HG03571 (cell line): ENCODE measurements around the gene KRT82.

Experiments
- ATAC-seq: cut with Tn5 transposase; IDR thresholded peaks from one replicate; pipeline ENCODE4 v1.9.1; 2021; ENCODE audit not compliant: unreplicated experiment

KRT82 gene

DNA sequence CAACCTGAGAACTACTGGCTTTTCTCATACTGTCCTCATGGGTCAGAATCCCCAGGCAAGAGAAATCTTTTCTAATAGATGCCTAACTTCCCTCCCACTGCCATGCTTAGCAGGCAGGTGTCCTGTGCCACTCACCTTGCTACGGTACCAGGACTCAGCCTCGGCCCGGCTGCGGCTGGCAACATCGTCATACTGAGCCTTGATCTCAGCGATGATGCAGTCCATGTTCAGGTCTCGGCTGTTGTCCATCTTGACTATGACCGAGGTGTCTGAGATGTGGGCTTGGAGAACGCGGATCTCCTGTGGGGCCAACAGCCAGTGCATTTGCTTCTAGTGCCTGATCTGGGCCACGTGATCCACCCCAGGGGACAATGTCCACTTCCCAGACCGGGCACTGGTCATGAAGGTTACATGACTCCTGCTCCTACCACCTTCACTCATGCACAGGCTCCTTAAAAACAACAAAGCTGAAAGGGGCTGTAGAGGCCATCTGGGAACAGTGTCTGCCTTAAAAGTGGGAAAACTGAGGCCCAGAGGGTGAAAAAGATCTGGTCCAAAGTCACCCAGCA lies 42.9 kb downstream of the KRT82 start:
- no peak for ATAC-seq

DNA sequence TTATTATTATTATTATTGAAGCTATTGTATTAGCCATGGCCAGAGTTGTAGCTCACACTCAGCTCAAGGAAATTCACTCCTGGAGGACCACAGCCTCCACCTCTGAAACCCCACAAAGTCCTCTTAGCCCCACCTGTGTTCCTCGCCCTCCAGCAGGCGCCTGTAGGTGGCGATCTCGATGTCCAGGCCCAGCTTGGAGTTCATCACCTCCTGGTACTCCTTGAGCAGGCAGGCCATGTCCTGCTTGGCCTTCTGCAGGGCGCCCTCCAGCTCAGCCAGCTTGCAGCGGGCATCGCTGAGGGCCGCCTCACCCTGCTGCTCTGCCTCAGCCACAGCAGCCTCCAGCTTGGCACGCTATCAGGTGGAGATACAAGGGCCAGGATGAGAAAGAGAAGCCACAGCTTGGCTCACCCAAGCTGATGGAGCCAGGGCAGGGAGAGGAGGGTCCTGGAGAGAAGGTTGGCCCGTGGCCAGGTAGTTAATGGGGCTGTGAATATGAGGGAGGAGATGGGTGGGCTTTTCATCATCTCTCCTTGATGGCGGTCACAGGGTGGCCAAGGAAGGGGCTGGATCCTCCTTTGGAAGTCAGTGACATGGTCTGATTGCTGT lies 43.9 kb downstream of the KRT82 start:
- no peak for ATAC-seq

DNA sequence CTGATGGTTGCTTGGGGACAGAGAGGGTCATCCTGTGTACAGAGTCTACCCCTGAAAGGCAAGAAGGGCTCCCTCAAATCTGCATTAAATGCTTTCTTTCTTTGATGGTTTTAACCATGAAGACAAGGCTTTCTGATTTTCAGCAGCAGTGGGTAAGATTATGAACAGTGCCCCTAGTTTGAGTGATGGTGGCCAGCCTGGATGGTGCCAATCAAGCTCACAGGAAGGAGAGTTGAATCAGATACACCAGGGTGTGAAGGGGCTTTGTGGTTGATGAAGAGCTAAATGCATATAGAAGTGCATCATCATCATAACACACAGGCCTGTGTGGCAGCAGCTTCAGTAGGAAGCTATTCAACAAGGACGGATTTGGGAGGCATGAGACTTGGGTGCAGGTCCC lies 44.6 kb downstream of the KRT82 start:
- ATAC-seq: no peak

DNA sequence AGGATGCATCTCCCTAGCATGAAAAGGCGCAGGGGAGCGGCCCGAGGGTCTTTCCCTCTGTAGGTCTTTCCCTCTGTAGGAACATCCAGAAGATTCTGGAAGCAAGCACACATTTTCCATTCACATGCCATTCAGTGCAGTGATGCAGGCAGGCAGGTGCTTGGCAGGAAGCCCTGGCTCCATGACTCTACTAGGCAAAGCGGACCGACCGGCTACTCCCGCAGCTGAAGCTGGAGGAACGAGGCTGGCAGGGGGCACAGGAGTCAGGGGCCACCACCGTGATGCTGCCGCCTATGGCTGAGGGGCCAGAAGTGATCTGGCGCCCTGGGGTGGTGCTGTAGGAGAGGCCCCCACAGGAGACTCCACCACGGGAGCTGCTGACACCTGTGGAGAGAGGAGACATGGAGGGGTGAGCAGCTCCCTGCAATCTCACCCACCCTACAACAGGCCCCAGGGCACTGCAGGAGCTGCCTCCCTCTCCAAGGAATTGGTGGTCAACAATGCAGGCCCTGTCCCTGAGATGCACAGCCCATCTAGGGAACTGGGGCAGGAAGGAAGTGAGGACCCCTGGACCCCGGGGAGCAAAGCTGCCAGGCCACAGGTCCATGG lies 45.4 kb downstream of the KRT82 start:
- ATAC-seq: no peak

DNA sequence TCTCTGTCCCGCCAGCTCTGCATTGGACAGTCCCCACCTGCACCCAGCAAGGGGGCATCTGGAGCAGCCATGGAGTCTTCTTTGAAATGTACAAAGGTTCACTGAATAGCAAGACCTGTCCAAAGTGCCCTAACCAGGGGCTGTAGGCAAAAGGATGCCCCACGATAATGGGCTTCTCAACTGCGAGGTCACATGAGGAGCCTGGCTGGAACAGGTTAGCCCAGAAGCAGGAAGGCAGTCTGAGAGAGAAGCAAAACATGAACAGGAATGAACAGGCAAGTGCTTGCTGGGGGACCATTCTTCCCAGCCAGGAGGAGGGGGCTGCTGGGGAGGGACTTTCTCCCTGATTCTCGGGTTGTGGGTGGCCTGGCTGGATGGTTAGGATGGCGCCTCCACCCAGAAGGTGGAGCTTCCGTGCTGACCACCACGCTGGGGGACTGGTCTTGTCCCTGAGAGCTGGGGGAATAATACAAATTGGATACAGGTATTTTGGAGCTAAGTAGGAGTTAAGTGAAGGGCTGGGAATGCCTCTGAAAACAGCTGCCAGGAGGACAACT lies 46.0 kb downstream of the KRT82 start:
- ATAC-seq: no peak

DNA sequence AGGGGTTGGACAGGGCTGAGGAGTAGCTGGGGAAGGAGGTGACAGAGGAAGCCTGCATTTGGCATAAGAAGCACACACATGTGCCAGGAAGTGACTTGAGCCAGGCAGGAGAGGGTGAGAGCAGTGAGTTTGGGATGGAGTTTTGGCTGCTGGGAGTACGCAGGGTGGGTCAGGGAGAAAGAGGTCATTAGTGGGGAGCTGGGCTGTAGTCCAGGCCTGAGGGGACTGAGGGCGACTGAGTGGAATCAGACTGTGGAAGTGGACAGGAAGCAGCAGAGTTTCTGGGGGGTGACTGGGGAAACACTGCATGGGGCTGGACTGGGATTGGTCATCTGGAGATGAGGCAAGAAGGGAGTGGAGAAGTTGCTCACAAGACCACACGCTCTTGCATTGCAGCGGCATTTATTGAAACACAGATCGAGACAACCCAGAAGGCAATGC lies 46.5 kb downstream of the KRT82 start:
- no peak for ATAC-seq

DNA sequence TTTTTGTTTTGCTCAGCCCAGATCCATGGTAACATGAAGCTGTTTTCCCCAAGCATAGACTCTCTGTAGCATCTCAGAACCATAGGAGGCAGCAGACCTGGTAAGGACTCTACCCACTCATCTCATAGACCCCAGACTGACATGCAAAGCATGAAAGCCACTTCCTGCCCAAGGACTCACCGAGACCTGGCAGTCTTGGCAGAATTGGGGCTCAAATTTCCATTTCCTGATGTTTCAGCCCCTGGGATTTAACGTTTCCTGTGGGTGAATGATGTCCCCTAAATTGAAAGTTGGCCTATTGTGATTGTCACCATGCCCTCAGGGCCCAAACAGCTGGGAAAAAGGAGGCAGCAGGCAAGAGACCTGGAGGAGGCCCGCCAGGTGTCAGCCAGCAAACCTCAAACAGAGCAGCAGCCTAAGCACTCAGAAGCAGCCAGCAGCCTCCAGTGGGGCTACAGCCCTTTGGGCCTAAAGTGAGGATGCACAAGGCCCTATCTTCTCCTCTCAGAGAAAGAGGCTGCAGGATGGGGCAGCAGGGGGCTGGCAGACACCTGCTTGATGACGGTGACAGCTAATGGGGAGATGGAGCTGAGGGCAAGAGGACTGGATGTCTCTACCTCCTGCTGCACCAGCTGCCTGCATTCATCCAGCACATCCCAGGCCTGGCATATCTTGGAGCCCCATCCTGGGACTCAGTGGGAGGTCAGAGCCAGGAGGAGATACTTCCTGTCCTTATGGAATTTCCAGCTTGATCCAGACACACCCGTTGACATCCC lies 47.4 kb downstream of the KRT82 start:
- peak; percentile 90 for ATAC-seq

DNA sequence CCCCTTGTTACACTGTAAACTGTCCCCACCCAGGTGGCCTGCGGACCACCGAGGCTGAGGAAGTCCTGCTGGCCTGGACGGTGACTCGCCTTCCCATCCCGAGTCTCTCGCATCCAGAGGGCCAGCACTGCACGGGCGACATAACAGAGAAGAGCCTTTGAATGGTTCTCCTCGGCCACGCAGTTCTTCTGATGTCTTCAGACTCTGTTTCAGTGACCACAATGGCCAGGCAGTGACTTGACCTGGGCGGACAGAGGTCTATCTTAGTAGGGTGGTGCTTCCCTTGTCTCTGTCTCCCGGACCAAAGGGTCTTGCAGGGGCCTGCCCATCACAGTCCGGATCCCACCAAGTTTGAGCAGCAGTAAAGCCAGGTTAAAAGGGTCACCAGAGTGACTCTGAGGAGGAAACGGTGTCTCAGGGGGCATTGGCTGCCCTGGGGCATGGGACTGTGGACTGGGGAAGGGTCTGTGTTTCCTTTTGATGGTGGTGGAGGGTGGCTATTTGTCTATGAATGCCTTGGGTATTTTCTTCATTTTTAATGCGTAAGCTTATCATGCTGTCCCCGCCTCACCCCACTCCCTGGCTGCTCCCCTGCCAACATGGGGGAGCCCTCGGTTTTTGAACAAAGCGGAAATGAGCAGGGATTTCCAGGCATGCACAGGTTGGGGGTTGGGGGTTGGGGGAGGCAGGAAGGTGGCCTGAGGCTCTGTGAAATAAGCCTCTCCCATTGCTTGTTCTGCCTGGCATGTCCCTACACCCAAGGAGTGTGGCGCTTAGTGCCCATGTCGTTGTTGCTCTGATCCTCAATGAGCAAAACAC lies 49.2 kb downstream of the KRT82 start:
- ATAC-seq: no peak

DNA sequence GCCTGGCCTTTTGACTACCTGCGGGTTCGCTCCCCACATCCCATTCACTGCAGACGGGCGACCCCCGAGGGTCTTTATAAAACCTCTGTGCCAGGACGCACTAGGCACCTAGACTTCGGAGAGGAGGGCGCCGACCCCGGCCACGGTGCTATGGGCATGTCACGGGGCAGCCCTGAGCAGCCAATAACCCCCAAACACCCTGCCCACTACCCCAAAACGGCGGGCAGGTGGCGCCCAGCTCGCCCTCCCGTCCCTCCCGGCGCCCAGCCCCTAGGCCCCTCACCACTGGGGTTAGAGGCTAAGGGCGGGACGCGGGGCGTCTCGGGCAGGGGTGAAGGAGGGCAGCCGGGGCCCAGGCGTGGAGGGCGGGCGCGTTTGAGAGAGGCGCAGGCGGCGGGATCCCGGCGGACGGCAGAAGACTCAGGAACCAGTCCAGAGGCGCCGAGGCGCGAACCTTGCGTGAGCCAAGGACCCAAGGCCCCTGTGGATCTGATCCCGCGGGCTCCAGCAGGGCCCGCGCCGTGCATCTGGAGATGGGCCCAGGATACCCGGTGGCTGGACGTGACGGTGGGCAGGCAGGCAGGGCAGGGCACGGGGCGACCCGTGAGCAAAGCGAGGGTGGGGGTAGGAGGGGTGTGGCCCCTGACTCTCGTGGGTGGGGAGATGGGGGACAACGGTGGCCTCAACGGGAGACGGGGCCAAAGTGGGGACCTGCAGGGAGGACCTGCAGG lies 49.9 kb downstream of the KRT82 start:
- ATAC-seq: no peak

DNA sequence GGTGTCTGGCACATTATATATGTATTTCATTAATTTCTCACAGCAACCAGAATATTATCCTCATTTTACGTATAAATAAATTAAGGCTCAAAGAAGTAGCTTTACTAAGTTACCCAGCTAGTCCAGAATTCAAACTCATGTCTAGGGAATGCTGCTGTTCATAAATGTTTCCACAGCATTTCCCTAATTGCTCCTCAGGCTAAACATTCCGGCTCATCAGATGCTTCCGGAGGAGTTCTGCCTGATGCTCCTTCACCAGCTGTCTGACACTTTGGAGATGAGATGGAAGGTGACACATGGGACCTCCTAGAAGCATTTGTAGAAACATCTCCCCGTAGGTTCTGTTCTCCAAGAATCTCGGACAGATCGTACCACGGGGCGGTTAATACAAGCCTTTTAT lies 51.0 kb downstream of the KRT82 start:
- no peak for ATAC-seq

DNA sequence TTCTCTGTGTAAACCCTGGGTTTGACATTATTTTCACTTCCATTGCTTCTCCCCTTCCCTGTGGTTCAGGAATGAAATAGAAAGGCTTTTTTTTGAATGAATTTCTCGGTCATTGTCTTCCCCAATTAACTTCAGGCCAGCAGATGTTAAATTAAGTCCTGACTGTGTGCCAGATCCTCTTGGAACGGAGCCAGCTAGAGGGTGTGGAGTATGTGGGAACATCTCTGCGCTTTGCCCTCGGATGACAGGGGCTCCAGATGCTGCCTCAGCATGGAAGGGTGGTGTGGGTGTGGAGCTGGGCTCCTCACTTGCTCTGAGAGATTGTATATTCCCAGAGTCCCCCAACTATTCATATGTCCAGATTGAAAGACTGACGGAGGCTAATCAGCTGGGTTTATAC lies 51.9 kb downstream of the KRT82 start:
- ATAC-seq: no peak

DNA sequence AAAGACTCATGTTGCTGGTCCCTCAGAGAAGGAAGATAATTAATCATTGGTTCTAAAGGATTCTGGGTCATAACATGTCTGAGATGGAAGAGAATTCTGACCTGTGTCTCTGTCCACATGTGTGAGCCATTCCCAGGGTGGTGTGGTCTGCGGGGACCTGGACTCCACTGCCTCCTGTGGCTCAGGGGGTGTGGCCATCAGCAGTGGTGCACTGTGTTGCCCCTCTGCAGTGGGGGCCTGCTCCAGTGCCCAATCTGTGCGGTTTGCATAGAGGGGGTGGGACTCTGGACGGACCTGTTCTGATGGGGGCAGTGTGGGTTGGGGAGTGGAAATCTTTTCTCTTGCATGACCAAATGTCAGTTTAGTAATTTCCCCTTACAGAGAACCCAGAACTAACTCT lies 52.4 kb downstream of the KRT82 start:
- ATAC-seq: no peak

DNA sequence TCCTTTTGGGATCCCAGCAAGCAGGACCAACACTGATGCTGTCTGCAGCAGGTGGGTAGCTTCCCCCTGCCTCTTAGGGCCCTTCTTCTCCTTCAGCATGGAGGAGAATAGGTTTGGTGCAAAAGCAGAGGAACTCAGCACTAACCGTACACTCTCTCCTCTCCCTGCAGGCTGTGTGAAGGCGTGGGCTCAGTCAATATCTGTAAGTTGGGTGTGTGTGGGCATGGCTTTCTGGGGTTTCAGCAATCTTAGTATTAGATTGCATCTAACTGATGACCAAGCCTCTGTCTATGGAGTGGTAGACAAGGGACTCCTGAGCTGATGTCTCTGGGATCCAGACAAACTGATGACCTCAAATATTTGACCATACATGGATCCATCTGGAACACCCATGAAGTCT lies 53.2 kb downstream of the KRT82 start:
- no peak for ATAC-seq

DNA sequence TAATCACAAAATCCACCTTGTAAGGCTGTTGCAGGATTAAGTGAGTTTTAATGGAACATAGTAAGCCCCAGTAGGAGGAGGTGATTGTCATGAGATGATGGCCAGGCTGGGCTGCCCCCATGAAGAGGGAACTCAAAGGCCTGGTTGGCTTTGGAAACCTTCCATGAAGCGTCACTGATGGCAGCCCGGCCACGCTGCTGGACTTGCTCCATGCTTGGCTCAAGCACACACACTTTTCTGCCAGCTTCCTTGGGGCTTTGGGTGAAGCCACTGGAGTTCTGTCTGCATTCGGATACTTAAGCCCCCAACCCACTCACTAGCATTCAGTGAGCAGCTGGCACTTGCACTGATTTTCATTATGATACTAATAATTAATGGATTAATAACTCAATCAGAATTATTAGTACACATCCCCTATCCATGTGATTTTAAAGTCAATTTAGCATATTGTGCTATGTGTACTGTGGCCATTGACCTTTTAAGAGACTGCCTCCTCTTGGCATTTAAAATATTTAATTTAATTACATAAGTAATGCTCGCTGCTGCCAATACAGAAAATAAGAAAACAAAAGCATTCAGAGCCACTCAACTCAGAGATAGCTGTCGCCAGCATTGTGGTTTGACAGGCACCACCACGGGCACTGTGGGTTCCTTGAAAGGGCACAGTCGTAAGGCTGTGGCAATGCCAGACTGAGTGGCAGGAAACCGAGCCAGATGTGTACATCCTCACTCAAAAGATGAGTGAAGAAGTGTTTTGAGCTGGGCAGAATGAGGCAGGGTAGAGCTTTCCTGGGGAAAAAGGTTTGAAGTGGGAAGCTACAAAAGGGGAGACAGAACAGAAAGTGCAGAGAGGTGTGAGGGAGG lies 54.7 kb downstream of the KRT82 start:
- ATAC-seq: no peak

DNA sequence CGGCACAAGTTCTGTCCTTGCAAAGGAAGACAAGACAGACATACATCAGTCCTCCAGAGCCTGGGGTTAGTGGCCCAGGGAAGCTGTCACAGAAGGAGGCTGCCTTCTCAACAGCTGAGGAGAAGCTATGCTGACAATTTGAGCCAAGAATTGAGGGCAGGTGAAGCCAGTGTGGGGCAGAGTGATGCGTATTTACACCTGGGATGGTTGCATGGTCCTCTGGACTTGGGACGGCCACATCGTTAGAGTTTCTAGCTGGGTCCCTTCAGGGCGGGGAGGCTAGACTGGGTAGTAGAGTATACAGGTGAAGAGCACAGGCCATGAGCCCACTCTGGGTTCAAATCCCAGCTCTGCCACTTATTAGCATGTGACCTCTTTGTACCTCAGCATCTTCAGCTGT lies 55.3 kb downstream of the KRT82 start:
- ATAC-seq: no peak

DNA sequence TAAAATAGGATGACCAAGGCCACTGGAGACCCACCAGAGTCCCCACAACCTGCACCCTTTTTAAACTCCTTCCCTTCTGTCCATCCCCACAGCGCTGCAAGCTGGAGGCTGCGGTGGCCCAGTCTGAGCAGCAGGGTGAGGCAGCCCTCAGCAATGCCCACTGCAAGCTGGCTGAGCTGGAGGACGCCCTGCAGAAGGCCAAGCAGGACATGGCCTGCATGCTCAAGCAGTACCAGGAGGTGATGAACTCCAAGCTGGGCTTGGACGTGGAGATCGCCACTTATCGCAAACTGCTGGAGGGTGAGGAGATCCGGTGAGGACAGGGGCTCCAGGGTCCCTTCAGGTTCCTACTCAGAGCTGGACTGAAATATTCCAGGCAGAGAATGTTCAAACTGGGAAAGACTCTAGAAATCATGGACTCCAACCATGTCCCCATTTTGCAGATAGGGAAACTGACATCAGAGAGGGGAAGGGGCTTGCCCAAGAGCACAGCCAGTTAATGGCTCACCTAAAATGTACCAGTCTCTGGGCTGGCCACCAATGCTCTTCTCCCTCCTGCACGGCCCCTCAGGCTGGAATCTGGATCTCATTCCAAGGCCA lies 56.0 kb downstream of the KRT82 start:
- no peak for ATAC-seq

DNA sequence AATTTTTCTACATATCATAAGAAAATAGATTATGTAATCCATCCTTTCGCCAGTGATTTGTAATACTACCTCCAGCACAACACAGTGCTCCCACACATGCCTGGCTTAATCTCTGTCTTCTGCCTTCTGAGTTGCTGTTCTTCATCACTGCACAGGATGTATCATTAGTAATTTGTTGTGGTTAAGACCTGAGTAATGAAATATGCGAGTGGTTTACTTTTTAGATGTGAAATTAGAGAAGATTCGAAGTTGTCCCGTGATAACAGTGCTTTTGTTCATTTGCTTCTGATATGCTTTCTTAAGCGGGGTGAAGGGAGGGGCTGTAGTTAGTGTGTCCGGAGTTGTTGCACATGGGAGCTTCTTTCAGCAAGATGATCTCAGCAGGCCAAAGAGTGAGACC lies 56.9 kb downstream of the KRT82 start:
- no peak for ATAC-seq

DNA sequence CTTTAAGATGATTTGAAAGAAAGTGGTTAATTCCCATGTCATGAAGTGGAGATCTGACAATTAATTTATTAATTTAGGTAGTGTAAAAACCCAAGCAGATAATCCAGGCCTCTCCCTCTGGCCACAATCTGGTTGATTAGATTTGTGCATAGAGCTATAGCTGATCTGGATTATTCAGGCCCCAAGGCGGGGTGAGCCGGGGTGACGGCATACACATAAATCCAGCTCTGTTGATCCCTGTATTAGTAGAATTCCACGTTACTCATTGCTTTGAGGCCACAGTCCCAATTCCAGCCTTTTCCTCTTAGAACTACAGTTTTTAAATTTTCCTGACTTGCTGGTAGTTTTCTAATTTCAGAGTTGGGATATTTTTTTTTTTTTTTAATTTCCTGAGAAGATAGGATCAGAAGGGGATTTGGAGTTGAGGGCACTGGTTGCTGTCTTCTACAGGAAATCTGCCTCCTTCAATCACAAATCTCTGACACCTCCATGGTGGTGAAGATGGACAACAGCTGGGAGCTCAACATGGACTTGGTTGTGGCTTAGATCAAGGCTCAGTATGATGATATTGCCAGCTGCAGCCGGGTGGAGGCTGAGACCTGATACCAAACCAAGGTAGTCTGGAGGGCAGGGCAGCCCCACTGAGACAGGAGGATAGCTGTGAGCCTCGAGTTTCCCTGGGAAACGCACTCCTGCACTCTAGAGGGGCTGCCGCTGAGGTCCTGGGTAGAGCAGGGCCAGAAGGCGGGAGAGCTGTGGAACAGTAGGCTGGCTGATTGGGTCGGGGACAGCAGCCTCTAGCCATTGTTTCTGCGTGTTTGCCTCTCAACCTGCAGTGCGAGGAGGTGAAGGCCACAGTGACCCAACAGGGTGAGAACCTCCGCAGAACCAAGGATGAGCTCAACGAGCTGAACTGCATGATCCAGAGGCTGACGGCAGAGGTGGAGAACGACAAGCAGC lies 58.3 kb downstream of the KRT82 start:
- no peak for ATAC-seq
